Uterus (tissue), 4 donors: ENCODE results near the gene RLN3. TPM values are rescaled to one million over a fixed set of nuclear protein-coding genes. Genes with fewer than 3 reads are reported as not detected.

Source experiments
- DNase-seq, 2 donors: peaks; one replicate each; pipeline ENCODE4 v3.0.0-alpha.2; 2019 to 2020
- H3K27ac ChIP-seq, 2 donors: fragments of 200-600 bp; sonication (generic); 1 replicate in 1 of 2; 2 replicates in 1 of 2; pipeline ENCODE4 v1.5.1; 2016 to 2018
- H3K27me3 ChIP-seq, 2 donors: fragments of 200-600 bp; sonication (generic); one replicate each; pipeline ENCODE4 v1.5.1; 2018 to 2019; ENCODE audit warnings: control low read depth in 1 of 2
- H3K36me3 ChIP-seq, 2 donors: fragments of 200-600 bp; sonication (generic); one replicate each; pipeline ENCODE4 v1.5.1; 2019; ENCODE audit warnings: control low read depth in 1 of 2
- H3K4me1 ChIP-seq, 2 donors: fragments of 200-600 bp; sonication (generic); one replicate each; pipeline ENCODE4 v1.5.1; 2018 to 2019; ENCODE audit warnings: control low read depth in 1 of 2
- H3K4me3 ChIP-seq, 2 donors: fragments of 200-600 bp; sonication (generic); 1 replicate in 1 of 2; 2 replicates in 1 of 2; pipeline ENCODE4 v1.5.1; 2018 to 2019; ENCODE audit warnings: mild to moderate bottlenecking in 1 of 2
- H3K9me3 ChIP-seq, 2 donors: fragments of 200-600 bp; sonication (generic); one replicate each; pipeline ENCODE4 v1.5.1; 2019; ENCODE audit warnings: control low read depth in 1 of 2
- POLR2A ChIP-seq, 2 donors: fragments of 450-650 bp; IDR thresholded peaks; one replicate each; pipeline ENCODE4 v1.6.1; 2016; ENCODE audit warnings: antibody characterized with exemption in 2 of 2, mild to moderate bottlenecking in 1 of 2, moderate library complexity in 1 of 2
- intact Hi-C: fragments of 100-400 bp; cut with DNase I; formaldehyde crosslinking; loops from one replicate; pipeline ENCODE4 v1.15.1; 2023; ENCODE audit warnings: low total_unique reads
- total RNA-seq, 4 donors: library from RNA; depleted of rRNA in 3 of 4; stranded (reverse); fragments of >200 nt in 3 of 4; gene quantifications; one replicate each; pipeline versions ENCODE4 v1.1.0 to v1.2.4, GENCODE V29; 2014 to 2023
- TF ChIP-seq, protein P1 (sequence below), 4 experiments: fragments of 200-600 bp in 2 of 4; fragments of 450-650 bp in 2 of 4; sonication (generic) in 2 of 4; IDR thresholded peaks; one replicate each; pipeline ENCODE4 v1.5.1; 2016 to 2019; ENCODE audit warnings: antibody characterized with exemption in 4 of 4, mild to moderate bottlenecking in 2 of 4, moderate library complexity in 1 of 4
- donor health status: DM: yes; HTN: yes; CAD: no.

The RLN3 gene
- total RNA-seq, 4 donors from 2014 or later = not detected

DNA sequence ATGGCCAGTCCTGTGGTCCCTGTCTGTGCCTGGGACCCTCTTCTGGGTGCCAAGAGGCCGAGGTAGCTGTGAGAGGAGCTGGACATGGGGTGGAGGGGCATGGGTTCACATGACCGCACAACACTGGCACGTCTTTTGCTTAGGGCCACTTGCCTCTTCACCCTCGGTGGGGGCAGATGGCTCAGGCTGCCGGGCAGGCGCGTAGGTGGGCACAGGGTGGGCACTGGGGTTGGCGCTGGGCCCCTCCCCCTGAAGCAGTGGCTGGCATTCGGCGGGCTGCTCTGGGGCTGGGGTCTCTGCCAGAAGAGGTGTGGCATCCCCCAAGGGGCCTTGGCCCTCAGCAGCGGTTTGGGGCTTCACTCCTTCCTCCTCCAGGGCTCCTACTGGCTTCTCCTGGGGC lies 25.6 kb downstream of the RLN3 start:
- TF ChIP-seq, protein P1, sequence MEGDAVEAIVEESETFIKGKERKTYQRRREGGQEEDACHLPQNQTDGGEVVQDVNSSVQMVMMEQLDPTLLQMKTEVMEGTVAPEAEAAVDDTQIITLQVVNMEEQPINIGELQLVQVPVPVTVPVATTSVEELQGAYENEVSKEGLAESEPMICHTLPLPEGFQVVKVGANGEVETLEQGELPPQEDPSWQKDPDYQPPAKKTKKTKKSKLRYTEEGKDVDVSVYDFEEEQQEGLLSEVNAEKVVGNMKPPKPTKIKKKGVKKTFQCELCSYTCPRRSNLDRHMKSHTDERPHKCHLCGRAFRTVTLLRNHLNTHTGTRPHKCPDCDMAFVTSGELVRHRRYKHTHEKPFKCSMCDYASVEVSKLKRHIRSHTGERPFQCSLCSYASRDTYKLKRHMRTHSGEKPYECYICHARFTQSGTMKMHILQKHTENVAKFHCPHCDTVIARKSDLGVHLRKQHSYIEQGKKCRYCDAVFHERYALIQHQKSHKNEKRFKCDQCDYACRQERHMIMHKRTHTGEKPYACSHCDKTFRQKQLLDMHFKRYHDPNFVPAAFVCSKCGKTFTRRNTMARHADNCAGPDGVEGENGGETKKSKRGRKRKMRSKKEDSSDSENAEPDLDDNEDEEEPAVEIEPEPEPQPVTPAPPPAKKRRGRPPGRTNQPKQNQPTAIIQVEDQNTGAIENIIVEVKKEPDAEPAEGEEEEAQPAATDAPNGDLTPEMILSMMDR (IDR thresholded peaks at IDR 0.05) = no peak
- no peak for TF ChIP-seq POLR2A (IDR thresholded peaks at IDR 0.05)
- peaks cover 0 to 7% of the 10 kb centered on the region in 2 donors for H3K4me1 ChIP-seq
- H3K9me3 ChIP-seq = no peaks in the 10 kb centered on the region
- H3K27ac ChIP-seq = no peak overlapping the region
- H3K4me3 ChIP-seq = no peak overlapping the region
- intact Hi-C loops = no loop called here
- no peak for DNase-seq
- H3K27me3 ChIP-seq = no peaks in the 10 kb centered on the region
- no peaks in the 10 kb centered on the region for H3K36me3 ChIP-seq

DNA sequence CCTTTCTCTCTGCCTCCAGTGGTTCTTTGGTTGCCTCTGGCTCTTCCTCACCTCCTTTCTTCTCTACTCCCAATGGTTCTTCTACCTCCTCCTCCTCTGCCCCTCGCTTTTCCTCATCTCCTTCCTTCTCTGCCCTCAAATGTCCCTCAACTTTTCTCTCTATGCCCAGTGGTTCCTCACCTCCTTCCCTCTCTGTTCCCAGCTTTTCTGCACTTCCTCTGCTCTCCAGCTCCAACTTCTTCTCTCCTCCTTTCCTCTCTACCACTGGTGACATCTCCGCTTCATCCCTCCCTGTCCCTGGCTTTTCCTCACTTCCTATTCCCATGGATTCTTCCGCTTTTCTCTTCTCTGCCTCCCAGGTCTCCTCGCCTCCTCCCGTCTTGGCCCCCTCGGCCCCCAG lies 26.2 kb downstream of the RLN3 start:
- intact Hi-C loops = no loop called here
- TF ChIP-seq, protein P1 (IDR thresholded peaks at IDR 0.05) = no peak
- TF ChIP-seq POLR2A (IDR thresholded peaks at IDR 0.05) = no peak
- H3K36me3 ChIP-seq = no peaks in the 10 kb centered on the region
- H3K9me3 ChIP-seq = no peaks in the 10 kb centered on the region
- no peak overlapping the region for H3K4me3 ChIP-seq
- no peak for DNase-seq
- no peak overlapping the region for H3K27ac ChIP-seq
- no peaks in the 10 kb centered on the region for H3K27me3 ChIP-seq
- H3K4me1 ChIP-seq = peaks cover 0 to 7% of the 10 kb centered on the region in 2 donors

DNA sequence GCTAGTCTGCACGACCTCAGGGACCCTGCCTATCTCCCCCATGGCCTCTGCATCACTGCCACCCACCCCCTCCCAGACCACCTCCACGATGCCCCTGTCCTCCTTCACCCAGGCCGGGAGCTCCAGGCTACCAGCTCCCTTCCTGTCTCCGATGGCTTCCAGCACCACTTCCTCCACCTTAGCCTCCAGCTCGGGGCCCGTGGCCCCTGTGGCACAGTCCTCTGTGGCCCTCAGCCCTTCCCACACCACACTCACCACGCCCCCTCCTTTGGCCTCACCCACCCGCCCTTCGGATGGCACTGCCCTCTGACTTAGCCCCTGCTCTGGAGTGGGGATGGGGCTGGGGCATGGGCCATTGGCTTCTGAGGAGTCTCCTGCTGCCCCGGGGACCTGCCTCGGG lies 26.8 kb downstream of the RLN3 start:
- TF ChIP-seq, protein P1 (IDR thresholded peaks at IDR 0.05) = no peak
- TF ChIP-seq POLR2A (IDR thresholded peaks at IDR 0.05) = no peak
- H3K36me3 ChIP-seq = no peaks in the 10 kb centered on the region
- peaks cover 0 to 7% of the 10 kb centered on the region in 2 donors for H3K4me1 ChIP-seq
- no peak overlapping the region for H3K27ac ChIP-seq
- no peak for DNase-seq
- H3K4me3 ChIP-seq = no peak overlapping the region
- no peaks in the 10 kb centered on the region for H3K9me3 ChIP-seq
- intact Hi-C loops = no loop called here
- peaks cover 0 to 2% of the 10 kb centered on the region in 2 donors for H3K27me3 ChIP-seq

DNA sequence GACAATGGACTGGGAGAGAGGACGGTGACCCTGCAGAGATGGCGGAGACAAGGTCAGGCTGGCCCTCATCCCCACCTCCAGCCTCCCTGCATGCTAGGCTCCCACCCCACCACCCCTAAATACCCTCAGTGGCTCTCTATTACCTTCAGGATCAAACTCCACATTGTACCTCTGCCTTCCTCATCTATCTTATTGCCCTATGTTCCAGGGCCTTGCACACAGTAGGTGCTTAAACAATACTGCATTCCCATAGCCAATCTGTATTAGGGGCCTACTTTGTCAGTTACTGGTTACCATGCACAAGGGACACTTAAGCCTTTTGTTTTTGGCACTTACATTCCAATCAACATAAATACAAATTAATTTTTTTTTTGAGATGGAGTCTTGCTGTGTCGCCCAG lies 27.4 kb downstream of the RLN3 start:
- Histone ChIP-seq H3K9me3 (no peaks in the 10 kb centered on the region), H3K36me3 (no peaks in the 10 kb centered on the region), H3K4me3 (no peak overlapping the region), H3K4me1 (peaks cover 0 to 7% of the 10 kb centered on the region in 2 donors), H3K27ac (no peak overlapping the region), H3K27me3 (peaks cover 0 to 8% of the 10 kb centered on the region in 2 donors)
- DNase-seq = no peak
- no peak for TF ChIP-seq POLR2A (IDR thresholded peaks at IDR 0.05)
- TF ChIP-seq, protein P1 (IDR thresholded peaks at IDR 0.05) = no peak
- intact Hi-C loops = no loop called here

DNA sequence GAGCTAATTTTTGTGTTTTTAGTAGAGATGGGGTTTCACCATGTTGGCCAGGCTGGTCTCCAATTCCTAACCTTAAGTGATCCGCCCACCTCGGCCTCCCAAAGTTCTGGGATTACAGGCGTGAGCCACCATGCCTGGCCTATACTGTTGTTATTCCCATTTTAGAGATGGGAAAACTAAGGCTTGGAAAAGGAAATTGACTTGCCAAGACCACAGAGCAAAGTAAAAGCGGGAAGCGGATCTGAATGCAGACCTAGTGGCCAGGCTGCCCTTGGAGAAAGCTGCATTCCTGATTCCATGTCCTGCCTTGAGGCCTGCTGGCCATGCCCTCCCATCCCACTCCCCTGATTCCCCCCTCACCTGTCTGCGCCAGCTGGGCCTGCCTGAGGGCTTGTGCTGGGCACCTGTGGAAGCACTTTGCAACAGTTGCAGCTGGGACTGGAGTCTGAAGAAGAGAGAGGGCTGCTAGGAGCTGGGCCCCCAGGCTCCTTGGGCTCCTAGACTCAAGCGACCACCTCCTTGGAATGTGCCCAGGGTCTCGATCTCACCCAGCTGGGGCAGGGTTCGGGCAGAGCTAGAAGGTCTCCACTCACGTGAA lies 28.2 kb downstream of the RLN3 start:
- H3K9me3 ChIP-seq = no peaks in the 10 kb centered on the region
- peaks cover 0 to 8% of the 10 kb centered on the region in 2 donors for H3K27me3 ChIP-seq
- intact Hi-C loops = no loop called here
- H3K27ac ChIP-seq = no peak overlapping the region
- no peak for DNase-seq
- H3K36me3 ChIP-seq = no peaks in the 10 kb centered on the region
- H3K4me3 ChIP-seq = no peak overlapping the region
- H3K4me1 ChIP-seq = peaks cover 0 to 7% of the 10 kb centered on the region in 2 donors
- TF ChIP-seq, protein P1 (IDR thresholded peaks at IDR 0.05) = no peak
- no peak for TF ChIP-seq POLR2A (IDR thresholded peaks at IDR 0.05)
